Body of pancreas (tissue), 4 donors: ENCODE measurements around the gene SLC27A1.

Experiments
- CTCF ChIP-seq, 7 experiments: fragments of 450-650 bp in 4 of 7; fragments of 200-600 bp in 3 of 7; sonication (generic) in 3 of 7; IDR thresholded peaks; one replicate each; pipeline ENCODE4 v1.5.1; 2016 to 2019; ENCODE audit warnings: antibody characterized with exemption in 7 of 7
- POLR2A ChIP-seq, 3 donors: fragments of 450-650 bp; IDR thresholded peaks; one replicate each; pipeline ENCODE4 v1.6.1; 2016; ENCODE audit warnings: antibody characterized with exemption in 3 of 3, mild to moderate bottlenecking in 2 of 3

GRCh38 chr19:17525141-17525540 is 54.8 kb downstream of the SLC27A1 start:
- TF ChIP-seq CTCF (IDR thresholded peaks at IDR 0.05) (no peak), POLR2A (IDR thresholded peaks at IDR 0.05) (no peak)
